DND-41 (cell line): Measurements from ENCODE around the gene CYP11A1.

Source experiments
- EZH2 ChIP-seq: IDR thresholded peaks from 3 replicates; pipeline ENCODE4 v1.6.1; 2012; ENCODE audit warnings: borderline replicate concordance, low read depth, mild to moderate bottlenecking, moderate library complexity, low read length, inconsistent platforms; ENCODE audit not compliant: severe bottlenecking
- TF ChIP-seq, protein P1 (sequence below): IDR thresholded peaks from 2 replicates; pipeline ENCODE4 v1.5.1; 2012; ENCODE audit warnings: borderline replicate concordance, low read length, moderate library complexity, mild to moderate bottlenecking; ENCODE audit not compliant: poor library complexity, severe bottlenecking; ENCODE audit errors: extremely low read depth

GRCh38 chr15:74291101-74292071 is 76.1 kb downstream of the CYP11A1 start:
- TF ChIP-seq, protein P1, sequence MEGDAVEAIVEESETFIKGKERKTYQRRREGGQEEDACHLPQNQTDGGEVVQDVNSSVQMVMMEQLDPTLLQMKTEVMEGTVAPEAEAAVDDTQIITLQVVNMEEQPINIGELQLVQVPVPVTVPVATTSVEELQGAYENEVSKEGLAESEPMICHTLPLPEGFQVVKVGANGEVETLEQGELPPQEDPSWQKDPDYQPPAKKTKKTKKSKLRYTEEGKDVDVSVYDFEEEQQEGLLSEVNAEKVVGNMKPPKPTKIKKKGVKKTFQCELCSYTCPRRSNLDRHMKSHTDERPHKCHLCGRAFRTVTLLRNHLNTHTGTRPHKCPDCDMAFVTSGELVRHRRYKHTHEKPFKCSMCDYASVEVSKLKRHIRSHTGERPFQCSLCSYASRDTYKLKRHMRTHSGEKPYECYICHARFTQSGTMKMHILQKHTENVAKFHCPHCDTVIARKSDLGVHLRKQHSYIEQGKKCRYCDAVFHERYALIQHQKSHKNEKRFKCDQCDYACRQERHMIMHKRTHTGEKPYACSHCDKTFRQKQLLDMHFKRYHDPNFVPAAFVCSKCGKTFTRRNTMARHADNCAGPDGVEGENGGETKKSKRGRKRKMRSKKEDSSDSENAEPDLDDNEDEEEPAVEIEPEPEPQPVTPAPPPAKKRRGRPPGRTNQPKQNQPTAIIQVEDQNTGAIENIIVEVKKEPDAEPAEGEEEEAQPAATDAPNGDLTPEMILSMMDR, result no peak
- no peak for TF ChIP-seq EZH2
